Measurements from ENCODE around the gene RIPOR3. TPM values are rescaled to one million over a fixed set of nuclear protein-coding genes. Genes with fewer than 3 reads are reported as not detected.

The RIPOR3 gene
- total RNA-seq, 4 donors from 2014 or later: 1.8 to 12.7 (median 4.9) TPM

GRCh38 chr20:50609438-50609989, 81.8 kb downstream of the RIPOR3 start:
- 94% methylated on average over 24 to 28 of the region's 28 CpGs for WGBS, 2 donors
- no peak for DNase-seq (ENCODE audit: low spot score in 2 of 2)
- TF ChIP-seq POLR2A (IDR thresholded peaks at IDR 0.05) (no peak), CTCF (IDR thresholded peaks at IDR 0.05) (no peak)
- H3K4me3 ChIP-seq (ENCODE audit: low read depth, poor library complexity, severe bottlenecking): no peak overlapping the region
- intact Hi-C loops (cut with DNase I; ENCODE audit: low total_unique reads): no loop called here

- TF ChIP-seq POLR2A (IDR thresholded peaks at IDR 0.05): no peak
- no peak for TF ChIP-seq CTCF (IDR thresholded peaks at IDR 0.05)
- no peak overlapping the region for H3K4me3 ChIP-seq (ENCODE audit: low read depth, poor library complexity, severe bottlenecking)
- WGBS, 2 donors: 96 to 98% methylated on average over 9 to 13 of the region's 13 CpGs
- intact Hi-C loops (cut with DNase I; ENCODE audit: low total_unique reads): no loop called here
- no peak for DNase-seq (ENCODE audit: low spot score in 2 of 2)
These were observed 82.6 kb downstream of the RIPOR3 start for GRCh38 chr20:50608750-50609104.

GRCh38 chr20:50607850-50608749, 83.2 kb downstream of the RIPOR3 start:
- intact Hi-C loops (cut with DNase I; ENCODE audit: low total_unique reads): no loop called here
- no peak for DNase-seq (ENCODE audit: low spot score in 2 of 2)
- 93% methylated on average over 29 to 32 of the region's 32 CpGs for WGBS, 2 donors

GRCh38 chr20:50607436-50607835, 83.9 kb downstream of the RIPOR3 start:
- no peak for TF ChIP-seq POLR2A (IDR thresholded peaks at IDR 0.05)
- TF ChIP-seq CTCF (IDR thresholded peaks at IDR 0.05): no peak
- 91 to 94% methylated on average over 7 to 9 of the region's 9 CpGs for WGBS, 2 donors
- H3K4me3 ChIP-seq (ENCODE audit: low read depth, poor library complexity, severe bottlenecking): no peak overlapping the region
- intact Hi-C loops (cut with DNase I; ENCODE audit: low total_unique reads): no loop called here
- DNase-seq (ENCODE audit: low spot score in 2 of 2): no peak

More at GRCh38 chr20:50607850-50608749, 83.2 kb downstream of the RIPOR3 start:
- no peak for TF ChIP-seq POLR2A (IDR thresholded peaks at IDR 0.05)
- TF ChIP-seq CTCF (IDR thresholded peaks at IDR 0.05): no peak
- H3K4me3 ChIP-seq (ENCODE audit: low read depth, poor library complexity, severe bottlenecking): no peak overlapping the region

GRCh38 chr20:50605136-50605535, 86.2 kb downstream of the RIPOR3 start:
- TF ChIP-seq POLR2A (IDR thresholded peaks at IDR 0.05): no peak
- TF ChIP-seq CTCF (IDR thresholded peaks at IDR 0.05): no peak
- 90 to 92% methylated on average over 5 of the region's 5 CpGs for WGBS, 2 donors
- intact Hi-C loops (cut with DNase I; ENCODE audit: low total_unique reads): no loop called here
- no peak overlapping the region for H3K4me3 ChIP-seq (ENCODE audit: low read depth, poor library complexity, severe bottlenecking)
- no peak for DNase-seq (ENCODE audit: low spot score in 2 of 2)

Measured in lower leg skin (tissue), 4 donors.